ENCODE results near the gene UBA7.

UBA7 gene

GRCh38 chr3:49813497-49814174, at the start of gene UBA7:
Gene UBA7 (minus strand): TSS chr3:49813953. CDS start chr3:49813787, 166 bp downstream.
- Mint-ChIP-seq H3K9me3 (no peaks in the 10 kb centered on the region), H3K36me3 (peaks cover 6 to 28% of the 10 kb centered on the region in 2 donors), H3K4me3 (peak within 1 kb of the TSS; percentile 94 to 96), H3K27me3 (no peaks in the 10 kb centered on the region), H3K27ac (peak within 1 kb of the TSS; percentile 96), H3K4me1 (peaks cover 22 to 55% of the 10 kb centered on the region in 2 donors)
- peak; percentile 17 for DNase-seq
- peak; percentile 84 to 93 for ATAC-seq (replicated peaks)

GRCh38 chr3:49859576-49860305, 46.0 kb upstream of the UBA7 start:
- no peaks in the 10 kb centered on the region for H3K9me3 Mint-ChIP-seq
- no peak for ATAC-seq (replicated peaks)
- peaks cover 6 to 8% of the 10 kb centered on the region in 2 donors for H3K4me1 Mint-ChIP-seq
- peaks cover 10 to 17% of the 10 kb centered on the region in 2 donors for H3K27me3 Mint-ChIP-seq
- H3K4me3 Mint-ChIP-seq, result no peak overlapping the region
- no peaks in the 10 kb centered on the region for H3K36me3 Mint-ChIP-seq
- no peak overlapping the region for H3K27ac Mint-ChIP-seq
- DNase-seq, result no peak

- H3K9me3 Mint-ChIP-seq, result no peaks in the 10 kb centered on the region
- H3K27me3 Mint-ChIP-seq, result no peaks in the 10 kb centered on the region
- peak; percentile 92 for DNase-seq
- H3K4me1 Mint-ChIP-seq, result peaks cover 6 to 8% of the 10 kb centered on the region in 2 donors
- peak within 1 kb of the TSS; percentile 90 for H3K27ac Mint-ChIP-seq
- peak within 1 kb of the TSS; percentile 95 for H3K4me3 Mint-ChIP-seq
- no peaks in the 10 kb centered on the region for H3K36me3 Mint-ChIP-seq
- ATAC-seq (replicated peaks), result peak; percentile 99
Observed at GRCh38 chr3:49856181-49857005, 42.6 kb upstream of the UBA7 start, which contains the start of gene TRAIP. Gene TRAIP (minus strand): TSS chr3:49856564. CDS start chr3:49856453, 111 bp downstream.

GRCh38 chr3:49855662-49856061, 41.9 kb upstream of the UBA7 start:
- H3K27ac Mint-ChIP-seq, result no peak overlapping the region

GRCh38 chr3:49845694-49846093, 31.9 kb upstream of the UBA7 start:
- DNase-seq (no peak), ATAC-seq (replicated peaks) (no peak)
- no peaks in the 10 kb centered on the region for H3K27me3 Mint-ChIP-seq
- H3K27ac Mint-ChIP-seq, result no peak overlapping the region
- peaks cover 11 to 17% of the 10 kb centered on the region in 2 donors for H3K36me3 Mint-ChIP-seq
- no peak overlapping the region for H3K4me3 Mint-ChIP-seq
- H3K9me3 Mint-ChIP-seq, result no peaks in the 10 kb centered on the region
- peaks cover 0 to 6% of the 10 kb centered on the region in 2 donors for H3K4me1 Mint-ChIP-seq

More at GRCh38 chr3:49855662-49856061, 41.9 kb upstream of the UBA7 start:
- DNase-seq (no peak), ATAC-seq (replicated peaks) (no peak)
- no peaks in the 10 kb centered on the region for H3K36me3 Mint-ChIP-seq
- peaks cover 6 to 8% of the 10 kb centered on the region in 2 donors for H3K4me1 Mint-ChIP-seq
- H3K27me3 Mint-ChIP-seq, result no peaks in the 10 kb centered on the region
- H3K9me3 Mint-ChIP-seq, result no peaks in the 10 kb centered on the region
- peak overlapping the region; percentile 95 for H3K4me3 Mint-ChIP-seq

GRCh38 chr3:49844464-49845183, 30.9 kb upstream of the UBA7 start:
- no peak overlapping the region for H3K4me3 Mint-ChIP-seq
- no peaks in the 10 kb centered on the region for H3K9me3 Mint-ChIP-seq
- H3K27me3 Mint-ChIP-seq, result no peaks in the 10 kb centered on the region
- H3K36me3 Mint-ChIP-seq, result peaks cover 9 to 17% of the 10 kb centered on the region in 2 donors
- DNase-seq (no peak), ATAC-seq (replicated peaks) (no peak)
- peaks cover 0 to 7% of the 10 kb centered on the region in 2 donors for H3K4me1 Mint-ChIP-seq
- H3K27ac Mint-ChIP-seq, result no peak overlapping the region

GRCh38 chr3:49842843-49843517, 29.2 kb upstream of the UBA7 start:
- no peaks in the 10 kb centered on the region for H3K9me3 Mint-ChIP-seq
- peaks cover 9 to 17% of the 10 kb centered on the region in 2 donors for H3K36me3 Mint-ChIP-seq
- no peak for ATAC-seq (replicated peaks)
- no peak overlapping the region for H3K4me3 Mint-ChIP-seq
- no peak for DNase-seq
- no peak overlapping the region for H3K27ac Mint-ChIP-seq
- H3K4me1 Mint-ChIP-seq, result peaks cover 2 to 7% of the 10 kb centered on the region in 2 donors
- no peaks in the 10 kb centered on the region for H3K27me3 Mint-ChIP-seq

GRCh38 chr3:49841806-49842205, 28.1 kb upstream of the UBA7 start:
- ATAC-seq (replicated peaks) (no peak), DNase-seq (no peak)
- no peaks in the 10 kb centered on the region for H3K9me3 Mint-ChIP-seq
- no peaks in the 10 kb centered on the region for H3K27me3 Mint-ChIP-seq
- no peak overlapping the region for H3K4me3 Mint-ChIP-seq
- H3K36me3 Mint-ChIP-seq, result peaks cover 10 to 12% of the 10 kb centered on the region in 2 donors
- peaks cover 2 to 7% of the 10 kb centered on the region in 2 donors for H3K4me1 Mint-ChIP-seq
- H3K27ac Mint-ChIP-seq, result no peak overlapping the region

- Mint-ChIP-seq H3K9me3 (no peaks in the 10 kb centered on the region), H3K27ac (no peak overlapping the region), H3K4me3 (no peak overlapping the region), H3K27me3 (no peaks in the 10 kb centered on the region), H3K4me1 (peaks cover 2 to 7% of the 10 kb centered on the region in 2 donors), H3K36me3 (peaks cover 10 to 12% of the 10 kb centered on the region in 2 donors)
- DNase-seq (no peak), ATAC-seq (replicated peaks) (peak; percentile 23 to 46)
Observed at GRCh38 chr3:49841126-49841696, 27.5 kb upstream of the UBA7 start.

- no peak for ATAC-seq (replicated peaks)
Observed at GRCh38 chr3:49840388-49840787, 26.6 kb upstream of the UBA7 start.

GRCh38 chr3:49839193-49839809, 25.5 kb upstream of the UBA7 start:
- DNase-seq (peak; percentile 42), ATAC-seq (replicated peaks) (peak; percentile 95 to 96)
- H3K36me3 Mint-ChIP-seq, result peaks cover 6 to 13% of the 10 kb centered on the region in 2 donors
- no peak overlapping the region for H3K27ac Mint-ChIP-seq
- peaks cover 2 to 7% of the 10 kb centered on the region in 2 donors for H3K4me1 Mint-ChIP-seq
- no peaks in the 10 kb centered on the region for H3K27me3 Mint-ChIP-seq
- no peak overlapping the region for H3K4me3 Mint-ChIP-seq
- no peaks in the 10 kb centered on the region for H3K9me3 Mint-ChIP-seq

More at GRCh38 chr3:49840388-49840787, 26.6 kb upstream of the UBA7 start:
- peaks cover 2 to 7% of the 10 kb centered on the region in 2 donors for H3K4me1 Mint-ChIP-seq
- no peak overlapping the region for H3K4me3 Mint-ChIP-seq
- peaks cover 8% of the 10 kb centered on the region in 2 donors for H3K36me3 Mint-ChIP-seq
- no peak overlapping the region for H3K27ac Mint-ChIP-seq
- H3K9me3 Mint-ChIP-seq, result no peaks in the 10 kb centered on the region
- no peak for DNase-seq
- H3K27me3 Mint-ChIP-seq, result no peaks in the 10 kb centered on the region

GRCh38 chr3:49831341-49831740, 17.6 kb upstream of the UBA7 start:
- Mint-ChIP-seq H3K4me1 (peaks cover 0 to 11% of the 10 kb centered on the region in 2 donors), H3K27me3 (no peaks in the 10 kb centered on the region), H3K27ac (peak overlapping the region; percentile 10), H3K9me3 (no peaks in the 10 kb centered on the region), H3K36me3 (peaks cover 20 to 33% of the 10 kb centered on the region in 2 donors), H3K4me3 (no peak overlapping the region)
- ATAC-seq (replicated peaks), result no peak
- no peak for DNase-seq

Measured in stimulated activated naive B cell treated with anti-CD40 and anti-IgM and Interleukin-4, amounts not matched to agents 10 μg/mL and 1 μg/mL and 100 μg/mL, for 72 hours (primary cell).